HG02610 (cell line): ENCODE results near the gene EYS.
A peak's percentile ranks its signal among the peaks of the same experiment; 100 is the strongest.
"Not testable (repeated sequence)": the region's sequence is repeated elsewhere in the genome, so short reads cannot be mapped to it uniquely, and the experiment has no call there.

ENCODE experiments used
- ATAC-seq: cut with Tn5 transposase; IDR thresholded peaks from one replicate; pipeline ENCODE4 v1.9.1; 2021; ENCODE audit warnings: mild to moderate bottlenecking, moderate library complexity; ENCODE audit not compliant: unreplicated experiment

Gene EYS

DNA sequence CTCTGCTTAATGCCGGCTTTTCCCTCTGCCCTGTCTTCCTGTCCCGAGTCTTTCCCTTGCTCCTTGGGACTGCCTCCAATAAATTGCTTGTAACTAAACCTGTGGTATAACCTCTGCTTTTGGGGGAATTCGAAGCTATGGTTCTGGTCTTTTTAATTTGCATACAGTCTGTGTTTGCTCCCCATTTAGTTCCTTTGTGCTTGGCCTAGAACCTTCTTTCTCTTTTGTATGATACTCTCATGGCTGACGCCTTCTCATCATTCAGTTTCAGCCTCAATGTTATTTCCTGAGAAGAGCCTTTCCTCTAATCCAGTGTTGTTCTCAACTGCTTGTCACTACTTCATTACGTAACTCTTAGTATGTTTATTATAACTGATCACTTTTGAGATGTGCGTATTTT lies 1823.4 kb downstream of the EYS start:
- ATAC-seq = peak; percentile 63

DNA sequence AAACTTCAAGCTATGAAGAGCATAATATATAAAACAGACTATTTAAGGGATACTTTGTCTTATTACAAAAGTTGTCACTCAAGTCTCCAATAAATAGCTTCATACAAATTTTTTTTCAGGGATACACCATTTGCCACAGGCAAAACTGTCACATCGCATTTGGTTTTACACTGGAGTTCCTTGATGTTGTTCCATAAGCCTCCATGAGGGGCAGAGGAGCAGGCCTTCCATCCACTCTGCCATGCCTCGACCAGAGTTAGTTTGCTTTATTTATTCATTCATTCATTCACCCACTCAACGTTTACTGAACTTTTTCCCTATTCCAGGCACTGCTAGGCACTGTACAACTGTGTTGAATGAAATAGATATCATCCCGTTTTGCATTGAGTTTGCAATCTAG lies 1824.8 kb downstream of the EYS start:
- no peak for ATAC-seq

DNA sequence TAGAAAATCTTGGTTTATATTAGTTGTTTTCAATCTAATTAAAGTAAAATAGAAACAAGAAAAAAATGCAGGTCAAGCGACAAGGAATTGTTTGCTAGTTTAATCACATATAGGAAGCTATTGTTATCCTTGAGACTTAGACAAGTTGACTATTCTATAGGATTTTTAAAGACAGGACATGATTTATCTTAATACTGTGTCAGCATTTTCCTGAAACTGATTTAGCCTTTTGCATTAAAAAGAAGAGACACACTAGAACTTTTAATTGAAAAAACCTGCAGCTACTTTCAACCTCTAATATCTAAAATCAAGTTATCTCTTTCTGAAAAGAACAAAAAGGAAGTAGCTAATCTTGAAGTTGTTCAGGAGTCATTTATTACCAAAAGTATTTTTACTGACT lies 1825.2 kb downstream of the EYS start:
- no peak for ATAC-seq

DNA sequence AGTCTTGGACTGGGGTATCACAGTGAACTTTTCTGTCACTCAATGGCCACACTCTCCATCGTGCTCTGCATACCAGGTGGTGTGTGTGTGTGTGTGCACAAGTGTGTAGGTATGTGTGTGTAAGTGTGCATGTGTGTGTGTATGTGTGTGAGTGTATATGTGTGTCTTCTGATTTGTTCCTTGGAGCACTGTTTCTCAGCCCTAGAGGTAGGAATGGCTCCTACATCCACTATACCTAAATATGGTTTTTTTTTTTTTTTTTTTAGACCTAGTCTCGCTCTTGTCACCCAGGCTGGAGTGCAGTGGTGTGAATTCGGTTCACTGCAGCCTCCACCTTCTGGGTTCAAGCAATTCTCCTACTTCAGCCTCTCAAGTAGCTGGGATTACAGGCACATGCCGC lies 1834.8 kb downstream of the EYS start:
- ATAC-seq = no peak

DNA sequence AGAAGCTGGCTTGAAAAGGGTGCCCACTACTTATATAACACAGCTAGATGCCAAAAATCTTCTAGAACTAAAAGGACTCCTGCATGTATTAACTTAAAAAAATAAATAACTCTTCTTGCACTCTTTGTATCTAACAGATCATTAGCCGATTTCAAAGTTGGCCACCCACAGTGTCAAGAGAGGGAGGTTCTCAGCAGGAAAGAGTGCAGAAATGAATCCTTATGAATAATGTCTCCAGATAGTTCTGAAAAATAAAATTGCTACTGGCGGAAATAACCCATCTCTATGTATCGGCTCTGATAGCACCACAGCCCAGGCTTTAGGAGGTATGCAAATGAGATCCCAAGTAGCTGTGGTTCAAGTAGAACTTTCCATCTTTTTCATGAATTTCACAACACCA lies 1838.7 kb downstream of the EYS start:
- ATAC-seq = no peak

DNA sequence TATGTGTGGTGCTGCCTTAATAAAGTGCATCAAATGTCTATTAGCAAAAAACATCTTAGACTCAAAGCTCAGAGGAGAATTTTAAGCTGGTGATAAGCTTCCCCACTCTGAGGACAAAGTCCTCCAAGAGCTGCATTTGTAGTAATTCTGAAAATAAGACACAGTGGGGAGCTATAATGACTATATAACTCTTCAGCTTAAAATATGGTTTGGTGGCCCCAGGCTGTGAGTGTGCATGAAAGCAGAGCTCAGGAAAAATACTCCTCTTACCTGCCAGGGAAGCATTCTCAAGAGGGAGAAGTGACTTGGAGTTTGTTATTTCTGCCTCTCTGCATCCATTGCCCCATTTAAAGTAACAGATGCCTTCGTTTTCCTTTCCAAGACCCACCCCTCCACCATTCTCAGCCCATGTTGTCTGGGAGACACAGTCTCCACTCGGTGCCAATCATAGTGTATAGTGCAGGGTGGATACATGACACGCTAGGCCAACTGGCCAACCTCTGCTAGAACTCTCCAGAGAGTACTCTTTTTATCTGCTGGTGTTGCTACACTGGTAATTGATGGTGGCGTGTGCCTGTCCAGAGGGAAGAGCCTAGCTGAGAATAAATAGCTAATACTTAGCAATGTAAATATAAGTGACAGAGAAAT lies 1842.2 kb downstream of the EYS start:
- no peak for ATAC-seq

DNA sequence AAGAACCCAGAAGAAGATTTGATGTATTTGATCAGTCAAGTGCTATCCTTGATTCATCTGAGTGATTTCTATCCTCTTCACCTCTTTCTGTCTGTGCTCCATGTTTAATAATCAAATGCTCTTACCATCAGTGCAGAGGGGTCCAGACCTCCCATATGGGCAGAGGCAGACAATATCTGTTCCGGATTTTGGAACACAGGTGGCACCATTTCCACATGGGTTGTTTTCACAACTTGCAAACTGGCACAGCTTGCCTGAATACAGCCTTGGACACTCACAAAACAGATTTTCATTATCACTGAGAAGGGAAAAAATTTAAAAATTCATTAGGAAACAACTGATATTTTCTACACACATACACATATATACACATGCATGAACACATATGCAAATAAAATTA lies 1843.0 kb downstream of the EYS start:
- ATAC-seq = no peak

DNA sequence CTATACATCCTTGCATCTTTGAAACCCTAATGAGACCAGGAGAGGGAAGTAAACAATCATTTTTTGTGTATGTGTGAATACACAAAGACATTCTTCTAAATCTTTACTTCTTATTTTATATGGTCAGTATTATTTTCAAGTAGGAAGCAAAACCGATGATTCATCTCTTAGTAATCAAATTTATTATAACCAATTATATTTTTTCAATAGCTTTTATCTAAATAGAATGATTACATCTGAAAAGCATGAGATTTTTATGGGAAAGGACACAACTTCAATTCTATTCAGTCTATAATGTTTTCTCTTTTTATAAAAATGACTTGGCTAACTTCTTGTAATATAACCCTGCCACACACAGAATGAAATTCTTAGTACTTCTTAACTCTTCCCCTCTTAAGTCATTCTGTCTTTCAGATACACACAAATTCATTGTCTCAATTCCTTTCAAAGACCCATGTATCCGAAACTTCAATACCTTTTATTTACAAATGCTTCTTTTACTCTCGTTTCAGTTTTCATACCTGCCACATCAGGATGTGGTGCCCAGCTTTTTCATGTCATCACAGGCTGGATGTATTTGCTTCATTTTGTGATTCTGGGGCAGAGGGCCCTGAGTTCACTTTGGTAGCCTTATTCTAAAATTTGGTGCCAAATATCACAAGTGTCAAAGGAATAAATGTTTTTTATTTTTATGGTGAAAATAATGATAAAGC lies 1844.4 kb downstream of the EYS start:
- ATAC-seq = no peak

DNA sequence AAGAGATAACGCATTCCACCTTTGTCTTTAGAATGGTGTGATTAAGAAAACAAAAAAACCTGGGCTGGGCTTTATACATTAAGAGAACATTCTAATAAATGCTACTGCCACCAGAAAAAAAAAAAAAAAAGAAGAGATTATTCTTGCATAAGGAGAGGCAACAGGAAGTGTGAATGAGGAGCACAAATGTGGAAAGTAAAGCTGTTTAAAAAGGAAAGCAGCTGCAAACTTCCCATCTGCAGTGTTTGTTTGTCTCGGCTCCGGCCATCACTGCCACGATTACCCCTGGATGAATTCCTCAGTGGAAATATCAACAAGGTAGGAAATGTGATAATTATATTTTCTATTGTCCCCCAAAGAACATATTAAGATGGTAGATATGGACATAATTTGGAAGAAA lies 1847.5 kb downstream of the EYS start:
- ATAC-seq = no peak

DNA sequence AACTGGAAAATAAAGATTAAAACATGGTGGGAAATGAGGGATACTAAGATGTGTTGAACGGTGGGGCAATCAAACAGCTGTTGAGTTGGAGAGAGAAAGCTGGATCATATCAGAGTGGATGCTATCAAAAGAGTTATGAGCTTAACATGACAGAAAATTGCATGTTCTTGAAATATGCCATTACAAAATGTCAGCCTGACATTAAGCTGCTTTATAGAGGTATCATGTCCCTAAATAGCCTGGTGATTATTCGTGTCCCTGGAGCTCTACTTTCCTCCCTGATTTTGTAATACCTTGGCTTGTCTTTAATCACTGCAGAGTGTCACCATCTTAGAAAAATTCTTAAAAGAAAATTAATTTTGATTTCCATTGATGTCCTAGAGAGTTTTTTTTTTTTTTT lies 1848.3 kb downstream of the EYS start:
- ATAC-seq = no peak

DNA sequence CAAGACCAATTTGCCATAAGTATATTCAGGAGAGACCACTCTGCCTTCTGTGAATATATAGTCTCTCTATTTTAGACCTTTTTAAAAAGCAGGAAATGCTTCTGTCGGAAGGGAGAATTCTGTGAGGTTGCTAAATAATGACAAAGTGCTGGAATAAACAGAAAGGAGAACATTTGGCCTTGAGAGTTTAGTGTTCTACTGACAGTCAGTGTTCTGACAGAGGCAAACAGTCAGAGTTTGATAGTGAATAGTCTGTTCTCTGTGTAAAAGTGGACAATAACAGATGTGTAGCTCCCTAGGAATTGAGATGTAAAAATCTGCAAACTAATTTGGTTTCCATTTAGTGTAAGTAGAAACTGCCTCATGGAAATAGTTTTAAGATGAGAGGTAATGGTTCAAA lies 1850.8 kb downstream of the EYS start:
- no peak for ATAC-seq

DNA sequence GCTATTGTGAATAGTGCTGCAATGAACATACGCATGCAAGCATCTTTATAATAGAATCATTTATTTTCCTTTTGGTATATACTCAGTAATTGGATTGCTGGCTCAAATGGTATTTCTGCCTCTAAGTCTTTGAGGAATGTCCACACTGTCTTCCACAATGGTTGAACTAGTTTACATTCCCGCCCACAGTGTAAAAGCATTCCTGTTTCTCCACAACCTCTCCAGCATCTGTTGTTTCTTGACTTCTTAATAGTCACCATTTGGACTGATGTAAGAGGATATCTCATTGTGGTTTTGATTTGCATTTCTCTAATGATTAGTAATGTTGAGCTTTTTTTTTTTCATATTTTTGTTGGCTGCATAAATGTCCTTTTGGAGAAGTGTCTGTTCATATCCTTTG lies 1862.7 kb downstream of the EYS start:
- ATAC-seq = no peak

DNA sequence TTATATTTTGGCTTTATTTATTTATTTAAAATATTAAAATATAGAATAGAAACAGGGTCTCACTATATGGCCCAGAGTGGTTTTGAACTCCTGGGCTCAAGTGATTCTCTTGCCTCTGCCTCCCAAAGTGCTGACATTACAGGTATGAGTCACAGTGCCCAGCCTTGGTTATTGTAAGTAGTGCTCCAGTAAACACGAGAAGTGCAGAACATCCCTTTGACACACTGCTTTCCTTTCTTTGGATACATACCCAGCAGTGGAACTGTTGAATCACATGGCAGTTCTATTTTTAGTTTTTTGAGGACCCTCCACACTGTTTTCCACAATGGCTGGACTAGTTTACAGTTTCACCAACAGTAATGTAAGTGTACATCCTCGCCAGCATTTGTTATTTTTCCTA lies 1867.5 kb downstream of the EYS start:
- no peak for ATAC-seq

DNA sequence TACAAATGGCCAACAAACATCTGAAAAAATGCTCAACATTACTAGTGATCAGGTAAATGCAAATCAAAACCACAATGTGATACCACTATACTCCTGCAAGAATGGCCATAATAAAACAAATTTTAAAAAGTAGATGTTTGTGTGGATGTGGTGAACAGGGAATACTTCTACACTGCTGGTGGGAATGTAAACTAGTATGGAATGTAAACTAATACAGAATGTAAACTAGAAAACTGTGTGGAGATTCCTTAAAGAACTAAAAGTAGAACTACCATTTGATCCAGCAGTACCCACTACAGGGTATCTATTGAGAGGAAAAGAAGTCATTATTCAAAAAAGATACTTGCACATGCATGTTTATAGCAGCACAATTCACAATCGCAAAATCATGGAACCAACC lies 1878.3 kb downstream of the EYS start:
- not testable (repeated sequence) for ATAC-seq

DNA sequence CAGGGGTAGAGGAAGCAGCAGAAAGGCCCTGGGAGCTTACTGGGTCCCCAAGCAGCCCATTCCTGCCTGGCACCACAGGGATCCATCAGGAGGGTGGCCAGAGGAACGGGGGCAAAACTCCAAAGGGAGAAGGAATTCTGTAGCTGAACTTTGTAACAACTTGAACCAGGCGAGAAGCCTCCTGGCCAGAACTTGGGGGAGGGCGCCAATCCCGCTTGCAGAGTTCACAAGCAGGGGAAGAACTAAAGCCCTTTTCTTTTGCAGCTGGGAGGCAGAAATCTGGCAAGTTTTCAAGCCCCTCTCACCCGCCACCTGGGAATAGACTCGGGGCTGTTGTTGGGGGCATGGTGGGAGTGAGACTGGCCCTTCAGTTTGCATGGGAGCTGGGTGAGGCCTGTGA lies 1882.3 kb downstream of the EYS start:
- ATAC-seq = no peak

DNA sequence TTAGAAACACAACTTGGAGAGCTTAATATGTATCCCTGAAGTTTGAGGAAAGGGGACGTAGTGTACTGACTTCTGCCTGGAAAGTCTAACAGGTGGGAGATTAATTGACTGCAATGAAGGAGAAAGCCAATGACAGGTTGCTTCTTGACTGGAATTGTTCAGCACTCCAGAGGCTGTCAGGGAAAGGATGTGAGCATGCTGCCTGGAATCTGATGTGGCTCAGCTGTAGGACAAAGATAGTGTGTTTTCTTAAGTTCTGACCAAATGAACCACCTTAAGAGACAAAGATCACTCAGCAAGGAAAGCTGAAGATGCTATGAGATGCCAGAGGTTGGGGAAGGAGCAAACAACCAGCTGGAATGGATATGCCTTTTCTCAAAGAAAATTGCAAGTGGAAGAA lies 1885.6 kb downstream of the EYS start:
- no peak for ATAC-seq

DNA sequence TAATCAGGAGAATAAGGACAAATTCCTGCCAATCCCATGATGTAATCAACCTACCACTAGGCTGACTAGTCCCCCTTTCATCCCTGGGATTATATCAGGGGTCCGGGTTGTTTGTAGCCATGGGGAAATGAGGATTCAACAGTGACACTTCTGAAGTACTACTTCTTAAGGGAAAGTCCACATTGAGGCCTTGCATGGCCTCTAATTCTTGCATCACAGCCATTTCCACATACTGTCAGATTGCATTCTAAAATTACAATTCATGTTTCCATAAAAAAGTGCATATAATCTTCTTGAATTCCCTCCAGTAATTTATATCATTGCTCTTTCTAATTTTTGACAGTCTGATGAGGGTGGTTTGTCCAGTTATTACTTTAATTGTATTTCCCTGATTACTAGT lies 1887.2 kb downstream of the EYS start:
- ATAC-seq = no peak

DNA sequence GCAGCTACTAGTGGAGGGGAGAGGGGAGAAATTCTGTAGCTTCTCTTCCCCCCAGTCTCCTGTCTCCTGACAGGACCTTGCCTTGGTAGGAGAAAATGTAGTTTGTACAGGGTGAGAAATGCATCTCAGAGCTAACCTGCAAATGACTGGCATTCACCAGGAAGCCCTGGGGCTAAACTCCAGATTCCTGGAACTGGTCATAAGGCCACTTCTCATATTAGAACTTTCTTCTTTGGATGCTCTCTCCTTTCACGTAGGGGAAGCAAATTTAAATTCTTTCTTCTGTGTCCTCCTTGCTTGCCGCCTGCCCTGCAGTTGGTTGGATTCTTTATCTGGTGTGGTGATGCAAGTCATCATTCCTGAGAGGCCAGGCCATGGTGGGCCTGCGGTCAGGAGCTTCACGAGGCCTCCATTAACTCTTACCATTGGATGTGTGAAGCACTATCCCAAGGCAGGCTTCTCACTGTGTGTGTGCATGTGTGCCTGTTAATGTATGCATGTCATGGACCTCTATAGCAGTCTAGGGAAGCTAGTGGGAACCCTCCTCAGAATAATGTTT lies 1889.5 kb downstream of the EYS start:
- ATAC-seq = no peak

DNA sequence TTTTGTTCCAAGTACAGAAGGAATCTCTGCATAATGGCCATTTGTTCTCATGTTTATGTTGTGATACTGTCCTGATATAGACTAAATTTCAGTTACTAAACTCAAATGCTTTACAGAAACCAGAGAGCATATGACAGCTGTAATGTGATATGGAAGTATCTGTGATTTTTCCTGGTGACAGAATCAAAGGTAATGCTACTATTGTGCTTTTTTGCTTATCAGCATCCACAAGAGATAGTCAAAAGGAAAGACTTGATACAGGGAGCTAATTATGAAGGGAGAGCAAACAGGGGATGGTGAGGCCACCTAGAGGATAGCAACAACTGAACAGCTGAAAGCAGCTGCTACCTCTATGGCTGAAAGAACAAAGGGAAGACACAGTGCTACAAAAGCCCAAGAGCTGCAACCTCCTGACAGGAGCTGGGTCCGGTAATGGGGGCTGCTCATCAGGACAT lies 1890.0 kb downstream of the EYS start:
- ATAC-seq = no peak

DNA sequence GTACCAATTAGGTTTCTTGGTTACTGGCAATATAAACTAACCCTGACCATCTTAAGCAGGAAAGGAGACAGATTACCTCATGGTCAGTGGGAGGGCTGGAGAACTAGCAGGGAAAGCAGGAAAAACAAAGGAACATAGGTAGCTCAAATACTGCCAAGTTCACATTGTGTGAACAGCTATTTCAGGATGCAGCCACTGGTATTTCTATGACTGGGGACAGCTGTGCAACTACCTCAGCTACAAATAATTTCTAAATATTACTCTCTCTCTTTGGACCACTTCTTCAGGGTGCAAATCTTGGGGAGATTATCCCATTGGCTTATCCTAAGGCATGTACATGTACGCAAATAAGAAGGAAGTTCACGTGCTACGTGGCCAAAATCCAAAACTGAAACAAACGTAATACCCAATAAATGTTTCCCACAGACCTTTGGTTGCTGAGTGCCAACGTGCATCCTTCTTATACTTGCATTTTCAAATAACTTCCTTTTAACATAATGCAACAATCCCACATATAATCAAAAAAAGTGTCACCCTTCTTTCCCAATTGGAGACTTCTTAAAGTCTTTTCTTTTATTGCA lies 1890.5 kb downstream of the EYS start:
- ATAC-seq = no peak

DNA sequence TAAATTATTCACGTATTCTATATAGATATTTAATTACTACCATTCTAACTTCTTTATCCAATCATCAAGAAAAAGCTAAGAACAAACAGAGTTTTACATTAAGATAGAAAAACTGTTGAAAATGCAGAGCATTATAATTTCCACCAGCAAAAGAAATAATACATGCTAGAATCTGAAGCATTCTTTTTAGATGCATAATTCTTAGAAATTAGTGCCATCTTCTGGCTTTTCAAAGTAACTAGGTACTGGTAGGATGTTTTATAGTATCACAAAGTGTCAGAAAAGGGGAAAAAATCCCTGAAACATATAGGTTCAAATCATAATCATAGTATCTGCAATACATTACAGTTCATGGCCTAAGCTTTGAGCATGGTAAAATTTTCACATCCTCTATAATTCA lies 1892.6 kb downstream of the EYS start:
- ATAC-seq = no peak

DNA sequence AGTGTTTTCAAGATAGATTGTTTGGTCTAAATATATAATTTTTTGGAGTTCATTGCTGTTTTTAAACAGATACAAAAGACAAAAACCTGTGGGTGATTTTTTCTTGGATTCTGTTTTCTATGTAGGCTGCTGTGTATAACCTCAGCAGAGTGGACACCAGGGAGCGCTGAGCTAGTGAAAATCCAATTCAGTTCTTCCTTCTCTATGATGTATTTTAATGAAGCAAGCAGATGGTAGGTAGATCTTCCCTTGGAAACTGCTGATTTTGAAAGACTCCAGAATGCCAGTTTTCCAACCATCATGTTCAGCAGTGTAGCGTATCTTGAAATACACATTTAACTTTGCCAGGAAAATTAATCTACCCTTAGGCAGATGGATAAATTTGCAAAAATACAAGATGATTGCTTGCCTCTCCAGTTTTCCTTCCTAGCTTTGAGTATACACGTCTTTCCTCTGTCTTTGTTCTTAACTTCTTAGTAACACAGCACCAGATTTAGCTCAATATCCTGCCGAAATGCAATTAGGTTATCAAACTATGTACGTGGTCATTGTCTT lies 1893.4 kb downstream of the EYS start:
- no peak for ATAC-seq
